ENCODE results near the gene MAP3K13. TPM values are rescaled to one million over a fixed set of nuclear protein-coding genes. Genes with fewer than 3 reads are reported as not detected.
A peak's percentile ranks its signal among the peaks of the same experiment; 100 is the strongest.

MAP3K13 gene, protein sequence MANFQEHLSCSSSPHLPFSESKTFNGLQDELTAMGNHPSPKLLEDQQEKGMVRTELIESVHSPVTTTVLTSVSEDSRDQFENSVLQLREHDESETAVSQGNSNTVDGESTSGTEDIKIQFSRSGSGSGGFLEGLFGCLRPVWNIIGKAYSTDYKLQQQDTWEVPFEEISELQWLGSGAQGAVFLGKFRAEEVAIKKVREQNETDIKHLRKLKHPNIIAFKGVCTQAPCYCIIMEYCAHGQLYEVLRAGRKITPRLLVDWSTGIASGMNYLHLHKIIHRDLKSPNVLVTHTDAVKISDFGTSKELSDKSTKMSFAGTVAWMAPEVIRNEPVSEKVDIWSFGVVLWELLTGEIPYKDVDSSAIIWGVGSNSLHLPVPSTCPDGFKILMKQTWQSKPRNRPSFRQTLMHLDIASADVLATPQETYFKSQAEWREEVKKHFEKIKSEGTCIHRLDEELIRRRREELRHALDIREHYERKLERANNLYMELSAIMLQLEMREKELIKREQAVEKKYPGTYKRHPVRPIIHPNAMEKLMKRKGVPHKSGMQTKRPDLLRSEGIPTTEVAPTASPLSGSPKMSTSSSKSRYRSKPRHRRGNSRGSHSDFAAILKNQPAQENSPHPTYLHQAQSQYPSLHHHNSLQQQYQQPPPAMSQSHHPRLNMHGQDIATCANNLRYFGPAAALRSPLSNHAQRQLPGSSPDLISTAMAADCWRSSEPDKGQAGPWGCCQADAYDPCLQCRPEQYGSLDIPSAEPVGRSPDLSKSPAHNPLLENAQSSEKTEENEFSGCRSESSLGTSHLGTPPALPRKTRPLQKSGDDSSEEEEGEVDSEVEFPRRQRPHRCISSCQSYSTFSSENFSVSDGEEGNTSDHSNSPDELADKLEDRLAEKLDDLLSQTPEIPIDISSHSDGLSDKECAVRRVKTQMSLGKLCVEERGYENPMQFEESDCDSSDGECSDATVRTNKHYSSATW
- 11.9 and 13.2 TPM in 2 replicates for total RNA-seq

DNA sequence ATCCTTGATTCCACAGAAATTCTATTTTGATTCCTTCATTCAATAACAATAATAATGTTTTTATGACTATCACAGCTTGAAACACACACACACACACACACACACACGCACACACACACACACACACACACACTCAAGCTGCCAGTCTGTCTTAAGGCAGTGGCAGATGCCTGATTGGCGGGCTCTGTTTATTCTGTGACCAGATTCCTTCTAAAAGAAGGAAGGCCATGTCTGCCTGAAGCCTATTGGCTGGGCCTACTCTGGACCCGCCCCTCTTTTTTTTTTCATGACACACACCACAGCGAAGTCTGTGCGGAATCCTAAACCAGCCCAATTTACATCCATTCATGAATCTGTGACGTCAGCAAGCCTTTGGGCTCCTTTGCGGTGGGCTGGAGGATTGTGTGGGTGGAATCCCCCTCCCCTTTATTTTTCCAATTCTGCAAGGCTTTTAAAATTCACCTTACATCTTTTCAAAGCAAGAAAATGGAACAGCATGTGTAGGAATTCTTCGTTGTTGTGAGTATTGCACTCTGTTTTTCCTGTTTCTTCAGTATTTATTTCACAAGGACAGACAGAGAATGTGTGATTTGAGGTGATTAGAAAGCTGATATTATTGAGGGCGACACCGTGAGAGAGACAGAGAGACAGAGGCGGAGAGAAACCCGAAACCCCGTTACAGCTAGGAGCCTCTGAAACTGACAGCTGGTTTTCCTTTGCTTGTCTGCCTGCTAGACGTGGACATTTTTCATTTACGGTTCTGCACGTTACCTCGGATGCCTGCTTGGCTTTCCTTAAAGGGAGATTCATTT, at the start of gene MAP3K13:
Gene MAP3K13, plus strand, starts transcription at position 287 of the 812 bp plus-strand sequence. CDS start 65,446 bp downstream, outside the sequence.
- DNase-seq, result peak; percentile 93

DNA sequence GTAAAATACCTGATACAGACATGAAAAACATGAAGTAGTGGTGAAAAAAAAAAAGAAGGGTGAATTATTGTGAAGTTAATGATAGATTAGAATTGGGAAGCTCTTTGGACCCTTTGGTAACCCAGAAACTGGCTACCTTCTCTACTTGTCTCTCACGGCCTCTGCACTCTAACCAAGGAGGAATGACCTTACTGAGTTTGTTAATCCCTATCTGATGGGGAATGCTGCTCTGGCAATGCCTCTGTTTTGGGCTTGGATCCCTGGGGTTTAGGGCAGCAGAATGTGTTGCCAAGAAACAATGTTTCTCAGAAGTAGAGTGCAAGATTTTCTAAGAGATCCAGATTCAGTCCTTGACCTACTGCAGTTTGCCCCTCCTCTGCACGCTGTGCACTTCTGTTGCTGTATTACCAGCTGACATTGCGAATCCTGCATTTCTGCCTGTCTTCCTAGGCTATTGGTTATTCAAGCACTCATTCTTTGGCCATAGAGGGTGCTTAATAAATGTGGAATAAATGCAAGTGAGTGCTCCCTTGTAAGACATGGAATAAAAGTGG, 49.2 kb upstream of the MAP3K13 start:
- no peak for DNase-seq

DNA sequence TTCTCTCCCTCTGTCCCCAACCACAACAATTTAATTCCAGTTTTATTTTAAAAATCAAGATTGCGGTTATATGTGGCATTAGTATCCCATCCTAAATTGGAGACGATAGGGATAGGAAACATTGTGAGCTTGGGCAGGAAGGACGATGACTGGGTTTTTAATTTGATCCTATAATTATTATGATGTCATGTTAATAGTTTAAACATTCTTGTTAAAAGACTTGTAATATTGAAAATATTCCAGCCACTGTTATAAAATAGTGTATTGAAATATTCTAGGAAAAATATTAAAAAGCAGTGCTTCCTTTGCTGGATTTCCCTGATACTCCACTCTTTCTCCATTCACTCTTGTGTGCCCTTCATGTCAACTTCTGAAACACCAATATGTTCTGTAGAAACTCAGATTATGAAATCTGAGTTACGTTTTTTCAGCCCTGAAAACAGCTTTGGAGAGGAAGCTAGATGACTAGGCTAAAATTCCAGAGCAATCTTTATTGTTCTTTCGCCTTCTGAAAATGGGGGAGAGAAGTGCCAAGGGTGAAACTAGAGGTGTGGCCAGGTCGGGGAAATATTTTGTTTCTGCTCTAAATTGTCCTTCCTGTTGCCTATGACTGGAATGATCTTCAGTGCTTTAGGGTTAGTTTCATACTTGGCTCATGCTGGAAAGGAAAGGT, 46.1 kb upstream of the MAP3K13 start:
- DNase-seq, result peak; percentile 75

DNA sequence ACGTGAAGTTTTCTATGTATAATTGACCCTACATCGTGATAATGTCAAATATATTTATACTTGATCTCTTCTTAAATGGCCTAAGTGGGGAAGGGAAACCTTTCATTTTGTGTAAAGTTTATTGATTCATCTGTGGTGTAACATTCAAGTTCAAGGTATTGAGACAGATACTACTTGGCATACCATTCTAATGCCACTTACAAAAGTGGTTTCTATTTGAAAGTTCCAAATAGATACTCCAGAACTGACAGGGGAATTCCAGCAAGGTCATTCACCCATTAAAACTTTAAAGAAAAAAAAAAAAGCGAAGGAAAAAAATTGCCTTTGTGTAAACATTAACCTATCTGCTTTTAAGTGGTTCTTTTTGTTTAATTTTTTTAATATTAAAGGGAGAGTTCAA, 45.3 kb upstream of the MAP3K13 start:
- DNase-seq, result peak; percentile 19

DNA sequence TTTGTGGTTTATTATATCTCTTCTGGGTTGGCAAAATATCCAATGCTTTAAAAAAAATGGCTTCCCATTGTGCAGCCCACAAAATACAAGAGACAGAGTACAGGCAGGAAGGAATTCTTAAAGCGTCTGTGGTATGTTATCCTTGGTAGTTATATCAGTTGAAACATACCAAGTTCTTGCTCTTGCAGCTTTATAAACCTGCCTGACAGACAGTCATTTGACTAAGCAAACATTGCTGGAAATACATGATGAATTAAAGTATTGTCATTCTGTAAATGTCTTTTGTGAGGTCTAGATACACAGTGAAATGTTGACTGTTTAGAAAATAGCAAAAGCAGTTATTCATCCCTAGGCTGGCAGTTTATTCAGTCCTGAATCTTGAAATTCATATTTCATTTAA, 44.8 kb upstream of the MAP3K13 start:
- DNase-seq, result peak; percentile 28

DNA sequence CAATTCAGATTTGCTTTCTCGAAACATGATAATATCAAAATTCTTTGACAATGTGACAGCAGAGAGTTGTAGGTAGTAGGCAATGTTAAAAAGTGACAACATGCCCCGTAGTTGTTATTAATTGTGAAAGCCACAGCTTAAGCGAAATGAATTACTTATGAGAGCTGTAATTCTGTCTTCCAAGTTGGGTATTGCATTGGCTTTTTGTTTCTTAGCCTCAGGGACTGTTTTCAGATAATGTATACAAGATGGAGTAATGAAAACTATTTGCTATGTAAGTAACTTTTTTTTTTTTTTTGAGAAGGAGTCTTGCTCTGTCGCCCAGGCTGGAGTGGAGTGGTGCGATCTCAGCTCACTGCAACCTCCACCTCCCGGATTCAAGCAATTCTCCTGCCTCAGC, 43.1 kb upstream of the MAP3K13 start:
- no peak for DNase-seq

DNA sequence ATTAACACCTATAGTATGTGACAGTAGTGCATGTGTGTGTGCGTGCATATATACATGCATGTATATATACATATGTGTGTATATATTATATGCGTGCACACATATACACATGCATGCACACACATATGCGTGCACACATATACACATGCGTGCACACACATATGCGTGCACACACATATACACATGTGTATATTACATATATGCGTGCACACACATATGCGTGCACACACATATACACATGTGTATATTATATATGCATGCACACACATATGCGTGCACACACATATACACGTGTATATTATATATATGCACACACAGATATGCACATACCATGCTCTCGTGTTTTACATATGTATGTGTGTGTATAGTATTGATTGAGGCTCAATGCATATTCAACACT, 42.0 kb upstream of the MAP3K13 start:
- DNase-seq, result no peak

DNA sequence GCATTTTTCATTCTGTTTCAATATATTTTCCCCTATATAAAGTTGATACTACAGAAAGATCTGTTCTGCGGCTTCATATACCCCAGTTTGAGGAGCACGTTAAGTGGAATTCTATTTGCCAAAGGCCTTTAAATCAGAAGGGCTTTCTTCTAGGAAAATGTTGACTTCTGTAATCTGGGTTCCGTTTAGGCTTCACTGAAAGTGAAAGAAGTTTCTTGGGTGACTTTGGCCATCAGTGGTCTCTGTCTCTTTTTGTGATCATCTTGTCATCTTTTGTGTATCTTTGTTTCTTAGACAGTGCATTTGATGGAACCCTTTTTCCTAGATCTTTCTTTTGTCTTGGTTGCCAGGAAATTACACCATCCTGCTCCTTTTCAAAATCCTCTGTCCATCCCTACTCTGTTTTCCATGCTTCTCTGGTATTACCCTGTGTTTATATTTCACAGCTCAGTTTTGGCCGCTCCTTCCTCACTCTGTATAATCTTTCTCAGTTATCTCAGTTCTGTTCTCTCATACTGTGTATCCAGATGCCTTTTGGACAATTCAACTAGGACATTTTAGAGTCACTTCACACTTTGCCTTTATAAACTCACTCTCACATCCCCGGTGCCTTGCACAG, 40.7 kb upstream of the MAP3K13 start:
- no peak for DNase-seq

DNA sequence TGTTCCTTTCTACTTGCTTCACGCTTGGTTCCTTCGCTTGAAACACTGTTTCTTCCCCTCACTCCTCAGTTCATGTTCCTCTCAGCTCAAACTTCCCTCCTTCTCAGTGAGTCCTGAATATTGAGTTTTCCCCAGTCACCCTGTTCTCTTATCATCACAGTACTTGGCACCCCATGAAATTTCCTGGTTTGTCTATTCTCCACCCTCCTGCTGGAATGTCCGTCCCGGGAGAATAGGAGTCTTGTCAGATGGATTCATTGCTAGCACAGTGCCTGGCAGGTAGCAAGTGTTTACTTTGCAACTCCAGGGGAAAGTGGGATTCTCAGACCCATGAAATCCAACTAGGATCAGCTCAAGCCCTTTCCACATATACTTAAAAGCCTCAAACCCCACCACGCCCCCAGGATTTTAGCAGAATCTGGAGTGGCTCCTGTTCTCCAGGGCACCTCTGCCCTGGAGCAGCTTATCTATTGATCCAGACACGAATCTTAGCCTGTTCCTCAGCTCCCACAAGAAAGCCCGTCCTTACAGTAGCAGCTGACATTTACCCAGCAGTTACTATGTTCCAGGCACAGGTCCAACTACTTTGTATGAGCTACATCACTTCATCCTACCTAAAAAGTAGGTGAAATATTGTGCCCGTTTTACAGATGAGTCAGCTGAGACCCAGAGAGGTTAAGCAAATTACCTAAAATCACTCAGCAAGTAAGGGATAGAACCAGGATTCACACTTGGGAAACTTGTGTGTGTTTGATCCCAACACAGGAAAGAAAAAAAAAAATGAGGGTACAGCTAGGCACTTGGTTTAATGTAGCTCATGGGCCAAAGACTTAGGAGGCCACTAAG, 36.8 kb upstream of the MAP3K13 start:
- no peak for DNase-seq

DNA sequence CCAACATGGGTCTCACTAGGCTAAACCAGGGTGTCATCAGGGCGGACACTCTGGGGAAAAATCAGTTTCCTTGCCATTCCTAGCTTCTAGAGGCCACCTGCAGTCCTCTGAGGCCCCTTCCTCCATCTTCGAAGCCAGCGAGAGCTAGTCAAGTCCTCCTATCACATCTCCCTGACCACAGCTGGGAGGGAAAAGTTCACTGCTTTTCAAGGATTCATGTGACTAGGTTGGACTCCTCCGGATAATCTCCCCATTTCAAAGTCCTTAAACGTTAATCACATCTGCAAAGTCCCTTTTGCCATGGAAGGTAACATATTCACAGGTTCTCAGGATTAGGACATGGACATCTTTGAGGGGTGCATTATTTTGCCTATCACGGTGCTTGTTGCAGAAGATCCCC, 35.9 kb upstream of the MAP3K13 start:
- no peak for DNase-seq

DNA sequence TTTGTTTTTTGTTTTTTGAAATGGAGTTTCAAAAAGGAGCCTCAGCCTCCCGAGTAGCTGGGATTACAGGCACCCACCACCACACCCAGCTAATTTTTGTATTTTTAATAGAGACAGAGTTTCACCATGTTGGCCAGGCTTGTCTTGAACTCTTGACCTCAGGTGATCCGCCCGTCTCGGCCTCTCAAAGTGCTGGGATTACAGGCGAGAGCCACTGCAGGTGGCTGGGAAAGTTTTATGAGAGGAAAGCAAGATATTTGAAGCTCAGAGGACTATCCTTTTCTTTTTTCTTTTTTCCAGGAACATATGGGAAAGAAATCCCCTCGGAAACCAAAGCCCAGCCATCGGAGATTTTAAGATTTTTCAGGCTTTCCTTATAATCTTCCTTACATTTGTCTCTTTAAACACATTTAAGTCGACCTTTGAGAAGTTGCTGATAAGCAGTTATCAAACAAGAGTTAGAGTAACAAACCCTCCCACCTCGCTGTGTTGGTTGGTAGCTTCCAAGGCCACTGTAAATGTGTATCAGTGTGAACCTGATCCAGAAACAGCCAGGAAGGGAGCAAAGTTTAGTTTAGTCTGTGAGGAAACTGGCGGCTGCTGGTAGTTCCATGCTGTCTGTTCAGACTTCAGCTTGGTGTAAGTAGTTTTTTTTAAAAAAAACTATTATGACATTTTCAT, 34.5 kb upstream of the MAP3K13 start:
- no peak for DNase-seq

DNA sequence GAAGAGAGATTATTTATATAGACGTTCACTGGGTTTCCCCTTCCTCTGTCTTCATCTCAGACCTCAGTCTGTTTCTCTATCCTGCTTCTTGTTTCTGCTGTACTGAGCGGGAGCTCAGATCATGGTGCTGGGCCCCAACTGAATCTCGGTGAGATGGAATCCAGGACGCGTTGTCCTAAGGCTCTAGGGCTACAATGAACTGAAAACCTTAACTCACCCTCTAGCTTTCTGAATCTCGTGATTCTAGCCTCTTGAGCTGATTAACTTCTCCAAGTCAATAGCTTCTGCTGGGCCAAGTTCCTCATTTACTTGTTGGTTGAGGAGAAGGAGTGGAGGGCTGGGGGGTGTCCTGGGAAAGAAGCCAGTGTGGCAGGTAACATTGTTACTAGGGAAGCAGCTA, 32.7 kb upstream of the MAP3K13 start:
- no peak for DNase-seq

DNA sequence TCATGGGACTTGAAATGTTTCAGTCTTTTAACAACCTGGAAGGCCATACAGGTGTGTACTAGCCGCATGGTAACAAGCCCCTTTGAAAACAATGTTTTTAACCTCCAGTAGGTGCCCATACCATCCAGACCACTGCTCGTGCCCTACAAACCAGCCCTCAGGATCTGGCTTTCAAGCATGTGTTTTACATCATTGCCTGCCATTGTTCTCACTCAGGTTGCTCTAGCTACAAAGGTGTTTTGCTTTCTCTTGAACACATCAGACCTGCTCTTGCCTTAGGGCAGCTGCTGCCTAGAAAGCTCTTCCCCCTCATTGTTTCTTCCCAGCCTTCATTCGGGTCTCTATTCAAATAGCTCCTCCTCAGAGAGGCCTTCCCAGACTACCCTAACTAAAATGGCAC, 32.3 kb upstream of the MAP3K13 start:
- no peak for DNase-seq

DNA sequence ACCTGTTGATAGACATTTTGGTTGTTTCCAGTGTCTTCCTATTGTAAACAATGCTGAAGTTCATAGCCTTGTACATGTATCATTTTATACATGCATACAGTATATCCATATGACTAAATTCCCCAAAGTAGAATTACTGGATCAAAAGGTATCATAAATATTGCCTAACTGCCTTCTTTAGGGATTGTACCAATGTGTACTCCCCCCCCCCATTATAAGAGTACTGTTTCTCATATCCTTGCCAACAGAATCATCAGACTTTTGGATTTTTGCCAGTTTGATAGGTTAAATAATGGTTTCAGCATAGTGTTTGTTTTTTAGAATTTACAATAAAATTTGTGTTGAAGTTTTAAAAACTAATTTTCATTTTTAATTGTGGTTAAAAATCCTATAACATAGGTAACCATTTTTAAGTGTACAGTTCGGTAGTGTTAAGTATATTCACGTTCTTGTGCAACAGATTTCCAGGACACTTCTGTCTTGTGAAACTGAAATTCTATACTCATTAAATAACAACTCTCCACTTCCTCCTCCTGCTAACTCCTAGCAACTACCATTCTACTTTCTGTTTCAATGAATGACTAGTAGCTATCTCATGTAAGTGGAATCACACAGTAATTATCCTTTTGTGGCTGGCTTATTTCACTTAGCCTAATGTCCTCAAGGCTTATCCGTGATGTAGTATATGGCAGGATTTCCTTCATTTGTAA, 30.8 kb upstream of the MAP3K13 start:
- DNase-seq, result peak; percentile 77

DNA sequence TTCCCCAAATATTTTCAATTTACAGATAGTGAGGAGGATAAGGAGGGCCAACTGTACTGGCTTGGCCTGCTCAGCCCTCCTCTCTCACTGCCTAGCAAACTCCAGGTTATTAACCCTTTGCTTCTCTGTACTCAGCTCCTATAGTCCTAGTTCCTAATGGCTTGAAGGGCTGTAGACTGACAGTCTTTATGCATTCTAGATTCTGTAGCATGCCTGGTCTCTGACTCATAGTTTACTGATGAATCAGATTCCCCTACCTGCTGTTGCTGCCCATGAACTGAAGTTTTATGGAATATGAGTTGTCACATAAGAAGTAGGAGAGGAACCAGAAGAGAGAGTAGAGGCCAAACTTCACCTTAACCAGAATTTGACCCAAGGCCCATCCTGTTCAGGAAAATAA, 27.1 kb upstream of the MAP3K13 start:
- peak; percentile 66 for DNase-seq

DNA sequence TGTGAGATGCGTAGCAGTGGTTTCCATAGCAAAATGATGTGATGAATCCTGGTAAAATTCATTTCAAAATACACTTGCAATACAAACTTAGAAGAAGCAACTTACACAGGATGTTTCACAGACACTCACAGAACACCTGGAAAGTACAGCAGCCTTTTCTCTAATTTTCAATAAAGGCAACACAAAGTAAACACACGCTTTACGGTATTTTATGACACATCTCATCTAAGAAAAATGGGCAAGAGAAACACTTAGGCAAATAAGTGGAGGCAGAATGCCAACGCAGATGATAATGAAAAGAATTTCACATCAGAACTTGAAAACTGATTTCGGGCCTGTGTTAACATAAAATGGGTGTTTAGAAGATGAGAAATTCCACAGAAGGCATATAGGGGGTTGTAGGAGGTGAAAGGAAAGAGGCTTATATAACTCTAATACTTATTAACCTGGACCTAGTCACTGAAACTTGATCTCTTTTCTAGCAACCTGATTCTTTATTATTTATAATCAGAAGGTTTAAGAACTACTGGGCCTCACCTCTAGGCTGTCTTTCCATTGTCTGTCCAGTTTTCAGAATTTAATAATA, 25.6 kb upstream of the MAP3K13 start:
- DNase-seq, result no peak

DNA sequence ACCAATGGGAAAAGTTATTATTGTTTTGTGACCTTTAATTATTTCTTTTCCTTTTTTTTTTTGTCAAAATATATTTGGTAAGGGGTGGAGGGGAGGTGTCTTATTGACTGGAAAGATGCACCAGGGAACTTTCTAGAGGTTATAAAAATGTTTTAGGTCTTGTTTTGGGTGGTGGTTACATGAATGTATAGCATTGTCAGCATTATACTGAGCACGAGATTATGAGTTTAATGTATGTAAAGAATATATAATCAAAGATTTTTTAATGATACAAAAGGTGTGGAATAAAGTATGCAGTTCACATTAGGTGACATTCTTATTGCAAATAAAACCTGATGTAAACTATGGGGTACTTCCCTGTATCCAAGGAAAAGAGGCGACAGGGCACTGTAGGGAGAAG, 23.0 kb upstream of the MAP3K13 start:
- no peak for DNase-seq

DNA sequence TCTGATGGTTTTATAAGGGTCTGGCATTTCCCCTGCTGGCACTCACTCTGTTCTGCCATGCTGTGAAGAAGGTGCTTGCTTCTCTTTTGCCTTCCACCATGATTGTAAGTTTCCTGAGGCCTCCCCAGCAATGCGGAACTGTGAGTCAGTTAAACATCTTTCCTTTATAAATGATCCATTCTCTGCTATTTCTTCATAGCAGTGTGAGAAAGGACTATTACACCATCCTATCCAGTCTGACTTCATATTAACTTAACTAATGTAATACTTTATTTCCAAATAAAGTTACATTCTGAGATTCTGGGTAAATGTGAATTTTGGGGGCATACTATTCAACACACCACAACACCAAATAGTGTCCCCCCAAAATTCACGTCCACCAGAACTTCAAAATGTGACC, 22.2 kb upstream of the MAP3K13 start:
- DNase-seq, result no peak
